ENCODE results near the gene EPHB6.
A peak's percentile ranks its signal among the peaks of the same experiment; 100 is the strongest.

Gene EPHB6

GRCh38 chr7:142866361-142867096 is 11.7 kb downstream of the EPHB6 start:
- no peak for DNase-seq (ENCODE audit: low read depth in 2 of 2)

- no peak for DNase-seq (ENCODE audit: low read depth in 2 of 2)
These were observed 12.2 kb downstream of the EPHB6 start for GRCh38 chr7:142867097-142867378.

- no peak for DNase-seq (ENCODE audit: low read depth in 2 of 2)
These were observed 12.7 kb downstream of the EPHB6 start for GRCh38 chr7:142867398-142868187.

- no peak for DNase-seq (ENCODE audit: low read depth in 2 of 2)
These were observed 13.5 kb downstream of the EPHB6 start for GRCh38 chr7:142868188-142868985.

GRCh38 chr7:142868986-142869415 is 14.1 kb downstream of the EPHB6 start:
- DNase-seq (ENCODE audit: low read depth in 2 of 2) = no peak

GRCh38 chr7:142869434-142869833 is 14.6 kb downstream of the EPHB6 start:
- no peak for DNase-seq (ENCODE audit: low read depth in 2 of 2)

- DNase-seq (ENCODE audit: low read depth in 2 of 2) = no peak
These were observed 15.3 kb downstream of the EPHB6 start for GRCh38 chr7:142870147-142870559.

- no peak for DNase-seq (ENCODE audit: low read depth in 2 of 2)
These were observed 15.8 kb downstream of the EPHB6 start for GRCh38 chr7:142870566-142871259.

- no peak for DNase-seq (ENCODE audit: low read depth in 2 of 2)
These were observed 16.6 kb downstream of the EPHB6 start for GRCh38 chr7:142871260-142872105.

- no peak for DNase-seq (ENCODE audit: low read depth in 2 of 2)
These were observed 17.3 kb downstream of the EPHB6 start for GRCh38 chr7:142872106-142872675.

GRCh38 chr7:142873281-142873784 is 18.5 kb downstream of the EPHB6 start:
- DNase-seq (ENCODE audit: low read depth in 2 of 2) = peak in 1 of 2 experiments; percentile 32

GRCh38 chr7:142873871-142874270 is 19.0 kb downstream of the EPHB6 start:
- no peak for DNase-seq (ENCODE audit: low read depth in 2 of 2)

GRCh38 chr7:142874409-142874808 is 19.5 kb downstream of the EPHB6 start:
- DNase-seq (ENCODE audit: low read depth in 2 of 2) = no peak

GRCh38 chr7:142874837-142875236 is 20.0 kb downstream of the EPHB6 start:
- no peak for DNase-seq (ENCODE audit: low read depth in 2 of 2)

GRCh38 chr7:142875456-142875855 is 20.6 kb downstream of the EPHB6 start:
- no peak for DNase-seq (ENCODE audit: low read depth in 2 of 2)

- DNase-seq (ENCODE audit: low read depth in 2 of 2) = no peak
These were observed 21.5 kb downstream of the EPHB6 start for GRCh38 chr7:142876236-142876960.

GRCh38 chr7:142876991-142877910 is 22.4 kb downstream of the EPHB6 start:
- DNase-seq (ENCODE audit: low read depth in 2 of 2) = no peak

- no peak for DNase-seq (ENCODE audit: low read depth in 2 of 2)
These were observed 23.4 kb downstream of the EPHB6 start for GRCh38 chr7:142878315-142878714.

GRCh38 chr7:142879060-142879459 is 24.2 kb downstream of the EPHB6 start:
- DNase-seq (ENCODE audit: low read depth in 2 of 2) = no peak
